ENCODE measurements around the gene PSMA5. TPM values are rescaled to one million over a fixed set of nuclear protein-coding genes. Genes with fewer than 3 reads are reported as not detected.
A peak's percentile ranks its signal among the peaks of the same experiment; 100 is the strongest.

PSMA5 gene
- total and polyA plus RNA-seq, 10 of the 15 experiments (the other 5 are each of a cell fraction or from before 2014, with no cell fraction given) = 58.7 to 271 (median 187) TPM

GRCh38 chr1:109438798-109439297 lies 12.6 kb upstream of the PSMA5 start (continued):
- TF ChIP-seq LARP7 (IDR thresholded peaks at IDR 0.05) (no peak), JUNB (IDR thresholded peaks at IDR 0.05) (peak; percentile 62), PAX8 (IDR thresholded peaks at IDR 0.05) (no peak), ASH2L (IDR thresholded peaks at IDR 0.05; ENCODE audit: borderline replicate concordance, low read depth) (no peak), ATF7 (IDR thresholded peaks at IDR 0.05; ENCODE audit: low read depth) (0 out of 2 replicates have a peak, but pooled peaks have one; percentile 22), ZBTB11 (CRISPR knock-in tag; IDR thresholded peaks at IDR 0.05) (no peak), CREM (IDR thresholded peaks at IDR 0.05; ENCODE audit: low read depth) (no peak), NFYB (IDR thresholded peaks at IDR 0.05; ENCODE audit: insufficient read depth, low read depth, low read length) (no peak), POLR2AphosphoS5 (IDR thresholded peaks at IDR 0.05; ENCODE audit: low read length) (no peak), NR2C2 (IDR thresholded peaks at IDR 0.05; ENCODE audit: borderline replicate concordance, control insufficient read depth, insufficient read length, low read depth) (no peak), E4F1 (IDR thresholded peaks at IDR 0.05; ENCODE audit: borderline replicate concordance, partially characterized antibody) (no peak), MTA2 (IDR thresholded peaks at IDR 0.05; ENCODE audit: low read depth) (no peak), ZNF687 (IDR thresholded peaks at IDR 0.05) (no peak), TARDBP (IDR thresholded peaks at IDR 0.05; ENCODE audit: borderline replicate concordance) (no peak), CEBPZ (IDR thresholded peaks at IDR 0.05; ENCODE audit: low read depth, low read length) (no peak), SIN3A (IDR thresholded peaks at IDR 0.05; ENCODE audit: low read depth, low read length) (no peak), POLR2A (IDR thresholded peaks at IDR 0.05; ENCODE audit: low read depth, low read length) (no peak), HDAC6 (IDR thresholded peaks at IDR 0.05; ENCODE audit: unreplicated experiment) (no peak), ZNF384 (IDR thresholded peaks at IDR 0.05; ENCODE audit: borderline replicate concordance, low read depth, low read length) (no peak)
